A673 (cell line): ENCODE data around the gene ST8SIA5. TPM values are rescaled to one million over a fixed set of nuclear protein-coding genes. Genes with fewer than 3 reads are reported as not detected.

Experiments used
- BruUV-seq: library from RNA; stranded (reverse); fragments of 400-500 nt; replicated peaks from 2 replicates; lab custom pipeline; 2021; lab: Mats Ljungman, UMichigan
- CTCF ChIA-PET: fragments of 300-600 bp; sonication (Branson Sonifier 250); formaldehyde crosslinking; loops from one replicate; lab custom pipeline; 2022; ENCODE audit warnings: antibody characterized with exemption; lab: Charles Lee
- POLR2A ChIA-PET: fragments of 300-600 bp; sonication (Branson Sonifier 250); formaldehyde crosslinking; loops from one replicate; lab custom pipeline; 2022; ENCODE audit warnings: antibody characterized with exemption; ENCODE audit not compliant: low non-redundant PET; lab: Charles Lee
- DNase-seq: peaks from one replicate; pipeline ENCODE4 v3.0.0-alpha.2; 2015; ENCODE audit warnings: low spot score
- H3K27ac ChIP-seq: fragments of 200-600 bp; sonication (generic); 2 replicates; pipeline ENCODE4 v1.5.1; 2016; ENCODE audit warnings: mixed run types, low read depth, mild to moderate bottlenecking, mixed read lengths, antibody characterized with exemption, low read length; ENCODE audit not compliant: poor library complexity, severe bottlenecking
- H3K27me3 ChIP-seq: fragments of 200-600 bp; sonication (generic); replicated peaks from 2 replicates; pipeline ENCODE4 v1.6.1; 2017; ENCODE audit warnings: mixed run types, low read depth, mild to moderate bottlenecking, mixed read lengths, antibody characterized with exemption, low read length; ENCODE audit not compliant: insufficient read depth, poor library complexity
- H3K36me3 ChIP-seq: fragments of 200-600 bp; sonication (generic); 2 replicates; pipeline ENCODE4 v1.6.1; 2016; ENCODE audit warnings: mixed run types, mild to moderate bottlenecking, mixed read lengths, antibody characterized with exemption, low read length; ENCODE audit not compliant: insufficient read depth, poor library complexity, severe bottlenecking
- H3K4me1 ChIP-seq: fragments of 200-600 bp; sonication (generic); 2 replicates; pipeline ENCODE4 v1.6.1; 2017; ENCODE audit warnings: mixed run types, mild to moderate bottlenecking, mixed read lengths, antibody characterized with exemption, low read length; ENCODE audit not compliant: insufficient read depth, poor library complexity, severe bottlenecking
- H3K4me3 ChIP-seq: fragments of 200-600 bp; sonication (generic); 2 replicates; pipeline ENCODE4 v1.5.1; 2016; ENCODE audit warnings: low read depth, mixed run types, mild to moderate bottlenecking, mixed read lengths, low read length; ENCODE audit not compliant: poor library complexity, severe bottlenecking
- H3K9me3 ChIP-seq: fragments of 200-600 bp; sonication (generic); 2 replicates; pipeline ENCODE4 v1.6.1; 2016; ENCODE audit warnings: mixed run types, low read depth, mild to moderate bottlenecking, mixed read lengths, antibody characterized with exemption, low read length; ENCODE audit not compliant: poor library complexity, severe bottlenecking
- EZH2 ChIP-seq: fragments of 200-600 bp; sonication (generic); IDR thresholded peaks from 2 replicates; pipeline ENCODE4 v1.6.1; 2017; ENCODE audit warnings: borderline replicate concordance, low read depth, mild to moderate bottlenecking, mixed read lengths, antibody characterized with exemption, low read length; ENCODE audit not compliant: poor library complexity, severe bottlenecking
- intact Hi-C: fragments of 100-400 bp; cut with micrococcal nuclease; formaldehyde crosslinking; loops from one replicate; pipeline ENCODE4 v1.10.0; 2022; ENCODE audit not compliant: unreplicated experiment
- total RNA-seq: library from RNA; stranded (reverse); gene quantifications from 2 replicates; pipeline ENCODE4 v1.2.3, GENCODE V29; 2021
- TF ChIP-seq, protein P1 (sequence below): fragments of 300-800, 200-600 bp; sonication (generic); conservative IDR thresholded peaks from 2 replicates; pipeline ENCODE4 v1.5.1; 2017; ENCODE audit warnings: low read depth, mild to moderate bottlenecking, antibody characterized with exemption, low read length, moderate library complexity, mixed read lengths

Gene ST8SIA5
- total RNA-seq, 1 experiment from 2014 or later: 17.9 TPM

GRCh38 chr18:46768166-46768921, 11.5 kb upstream of the ST8SIA5 start:
- no peak for DNase-seq
- Histone ChIP-seq H3K36me3 (no peaks in the 10 kb centered on the region), H3K27ac (no peak overlapping the region), H3K4me3 (no peak overlapping the region), H3K9me3 (no peaks in the 10 kb centered on the region), H3K27me3 (no peaks in the 10 kb centered on the region), H3K4me1 (peaks cover 39% of the 10 kb centered on the region)
- no TSS peak for BruUV-seq
- TF ChIP-seq, protein P1, sequence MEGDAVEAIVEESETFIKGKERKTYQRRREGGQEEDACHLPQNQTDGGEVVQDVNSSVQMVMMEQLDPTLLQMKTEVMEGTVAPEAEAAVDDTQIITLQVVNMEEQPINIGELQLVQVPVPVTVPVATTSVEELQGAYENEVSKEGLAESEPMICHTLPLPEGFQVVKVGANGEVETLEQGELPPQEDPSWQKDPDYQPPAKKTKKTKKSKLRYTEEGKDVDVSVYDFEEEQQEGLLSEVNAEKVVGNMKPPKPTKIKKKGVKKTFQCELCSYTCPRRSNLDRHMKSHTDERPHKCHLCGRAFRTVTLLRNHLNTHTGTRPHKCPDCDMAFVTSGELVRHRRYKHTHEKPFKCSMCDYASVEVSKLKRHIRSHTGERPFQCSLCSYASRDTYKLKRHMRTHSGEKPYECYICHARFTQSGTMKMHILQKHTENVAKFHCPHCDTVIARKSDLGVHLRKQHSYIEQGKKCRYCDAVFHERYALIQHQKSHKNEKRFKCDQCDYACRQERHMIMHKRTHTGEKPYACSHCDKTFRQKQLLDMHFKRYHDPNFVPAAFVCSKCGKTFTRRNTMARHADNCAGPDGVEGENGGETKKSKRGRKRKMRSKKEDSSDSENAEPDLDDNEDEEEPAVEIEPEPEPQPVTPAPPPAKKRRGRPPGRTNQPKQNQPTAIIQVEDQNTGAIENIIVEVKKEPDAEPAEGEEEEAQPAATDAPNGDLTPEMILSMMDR: no peak
- no peak for TF ChIP-seq EZH2
- ChIA-PET POLR2A (no interaction called here), CTCF (no interaction called here)
- intact Hi-C loops: no loop called here

DNA sequence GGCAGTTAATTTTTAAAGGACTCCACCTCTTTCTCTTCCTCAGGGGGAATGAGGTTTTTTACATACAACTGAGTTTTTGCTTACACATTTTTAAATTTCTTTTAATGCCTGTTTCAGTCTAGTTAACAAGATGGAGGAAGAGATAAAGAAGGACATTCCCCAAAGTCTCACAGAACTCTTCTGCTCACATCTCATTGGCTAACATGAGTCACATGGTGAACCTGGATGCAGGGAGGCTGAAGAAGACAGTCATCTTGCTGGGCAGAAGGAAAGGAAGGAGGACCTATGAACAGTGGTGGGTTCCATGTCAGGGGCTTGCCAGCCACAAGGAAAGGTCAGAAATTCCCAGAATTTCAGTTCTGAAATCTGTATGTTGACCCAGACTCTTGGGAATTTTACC, 10.4 kb upstream of the ST8SIA5 start:
- Histone ChIP-seq H3K4me3 (no peak overlapping the region), H3K27ac (no peak overlapping the region), H3K9me3 (no peaks in the 10 kb centered on the region), H3K27me3 (no peaks in the 10 kb centered on the region), H3K4me1 (peaks cover 33% of the 10 kb centered on the region), H3K36me3 (no peaks in the 10 kb centered on the region)
- no TSS peak for BruUV-seq
- ChIA-PET CTCF (no interaction called here), POLR2A (interaction anchor here (0.5 kb wide), 1 partner anchor 827 kb away, joined by 3 read pairs; no protein-coding TSS in a partner anchor)
- intact Hi-C loops: no loop called here
- no peak for DNase-seq
- TF ChIP-seq, protein P1: no peak
- TF ChIP-seq EZH2: no peak

DNA sequence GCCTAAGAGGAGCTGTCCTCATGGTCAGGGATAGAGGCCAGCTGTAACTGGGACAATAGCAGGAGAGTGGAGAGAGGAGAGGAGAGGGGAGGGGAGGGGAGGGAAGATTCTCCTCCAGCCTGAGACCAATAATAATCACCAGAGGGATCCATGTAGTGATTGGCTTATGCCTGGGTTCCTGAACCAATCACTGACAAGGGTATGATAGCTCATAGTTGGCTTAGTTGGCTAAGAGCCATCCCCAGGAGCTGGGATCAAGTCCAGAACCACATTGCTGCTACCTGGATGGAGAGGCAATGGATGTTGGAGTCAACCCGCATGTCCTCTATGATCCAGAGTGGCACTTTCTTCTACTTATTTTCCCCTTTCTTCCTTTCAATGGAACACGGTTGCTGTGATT, 7.7 kb upstream of the ST8SIA5 start:
- no peaks in the 10 kb centered on the region for H3K27me3 ChIP-seq
- CTCF ChIA-PET: interaction anchor here (0.6 kb wide), 1 partner anchor 990 kb away, joined by 3 read pairs; no protein-coding TSS in a partner anchor
- BruUV-seq: no TSS peak

More for the DNA sequence above, 7.7 kb upstream of the ST8SIA5 start:
- H3K4me3 ChIP-seq: no peak overlapping the region
- peaks cover 11% of the 10 kb centered on the region for H3K4me1 ChIP-seq
- no peak overlapping the region for H3K27ac ChIP-seq
- no peak for TF ChIP-seq EZH2
- TF ChIP-seq, protein P1: no peak
- POLR2A ChIA-PET: no interaction called here
- no peak for DNase-seq
- no peaks in the 10 kb centered on the region for H3K9me3 ChIP-seq
- intact Hi-C loops: no loop called here
- H3K36me3 ChIP-seq: no peaks in the 10 kb centered on the region
